Glomerular endothelial cell (primary cell): ENCODE measurements around the gene MMP15. TPM values are rescaled to one million over a fixed set of nuclear protein-coding genes. Genes with fewer than 3 reads are reported as not detected.
"Not testable (repeated sequence)": the region's sequence is repeated elsewhere in the genome, so short reads cannot be mapped to it uniquely, and the experiment has no call there.

Experiments
- DNase-seq: peaks from one replicate; pipeline ENCODE4 v3.0.0-alpha.2; 2011; ENCODE audit warnings: low read depth, low spot score; ENCODE audit errors: extremely low read depth
- total RNA-seq: library from RNA; depleted of rRNA; stranded (reverse); fragments of >200 nt; gene quantifications from 2 replicates; pipeline ENCODE4 v1.2.3, GENCODE V29; 2015

Gene MMP15
- total RNA-seq, 1 donor from 2014 or later: 60.8 TPM

DNA sequence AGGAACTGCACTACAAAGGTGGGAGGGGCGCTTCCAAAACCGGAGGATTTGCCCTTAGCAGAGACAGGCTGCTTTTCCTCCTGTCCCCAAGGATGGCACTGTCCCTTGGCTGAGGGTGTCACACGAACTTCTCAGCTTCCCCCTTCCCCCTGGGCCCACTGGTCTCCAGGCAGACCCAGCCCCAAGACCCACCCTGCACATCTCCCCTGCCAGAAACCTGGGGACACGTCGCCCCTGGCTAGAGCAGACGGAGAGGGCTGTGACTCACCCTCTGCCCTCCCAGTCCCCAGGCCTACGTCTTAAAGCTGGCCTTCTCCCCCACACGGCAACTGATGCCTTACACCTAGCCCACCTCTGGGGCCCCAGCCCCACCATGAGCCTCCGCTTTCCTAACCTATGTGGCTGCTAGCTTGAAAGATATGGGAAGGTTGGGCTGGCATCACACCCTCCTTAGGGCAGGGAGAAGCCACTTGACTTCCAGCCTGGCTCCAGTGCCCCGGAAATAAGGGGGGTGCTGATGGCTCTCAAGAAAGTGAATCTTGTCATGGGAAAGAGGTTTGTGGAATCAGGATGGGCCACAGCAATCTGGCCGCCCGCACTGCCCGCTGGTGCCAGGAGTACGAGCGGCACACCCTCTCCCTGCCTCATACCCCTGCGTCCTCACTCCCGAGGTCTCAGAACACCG is 29.7 kb upstream of the MMP15 start:
- no peak for DNase-seq

DNA sequence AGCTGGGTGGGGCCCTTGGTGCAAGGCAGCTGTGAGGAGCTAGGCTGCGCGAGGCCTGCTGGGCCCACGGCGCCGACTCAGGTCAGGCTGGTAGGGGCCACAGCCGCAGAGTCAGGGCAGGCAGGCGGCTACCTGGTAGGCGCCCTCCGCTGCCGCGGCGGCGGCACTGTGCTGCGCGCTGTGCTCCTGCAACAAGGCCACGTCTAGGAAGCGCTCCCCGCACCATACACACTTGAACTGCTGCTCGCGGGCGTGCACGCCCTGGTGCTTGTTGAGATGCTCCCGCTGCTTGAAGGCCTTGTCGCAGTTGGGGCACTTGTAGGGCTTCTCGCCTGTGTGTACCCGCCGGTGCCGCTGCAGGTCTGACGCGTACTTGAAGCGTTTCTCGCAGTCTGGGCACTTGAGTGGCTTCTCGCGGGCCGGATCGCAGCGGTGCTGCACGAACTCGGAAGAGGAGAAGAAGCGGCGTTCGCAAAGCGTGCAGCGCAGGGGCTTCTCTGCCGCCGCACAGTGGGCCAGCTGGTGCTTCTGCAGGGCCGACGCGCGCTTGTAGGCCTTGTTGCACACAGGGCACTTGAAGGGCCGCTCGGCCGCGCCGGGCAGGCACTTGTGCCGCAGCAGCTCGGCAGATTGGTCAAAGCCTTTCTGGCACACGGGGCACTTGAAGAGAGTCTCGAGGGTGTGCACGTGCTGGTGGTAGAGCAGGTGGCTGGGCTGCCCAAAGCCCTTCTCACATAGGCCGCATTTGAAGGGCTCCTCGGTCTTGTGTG is 29.0 kb upstream of the MMP15 start:
- no peak for DNase-seq

DNA sequence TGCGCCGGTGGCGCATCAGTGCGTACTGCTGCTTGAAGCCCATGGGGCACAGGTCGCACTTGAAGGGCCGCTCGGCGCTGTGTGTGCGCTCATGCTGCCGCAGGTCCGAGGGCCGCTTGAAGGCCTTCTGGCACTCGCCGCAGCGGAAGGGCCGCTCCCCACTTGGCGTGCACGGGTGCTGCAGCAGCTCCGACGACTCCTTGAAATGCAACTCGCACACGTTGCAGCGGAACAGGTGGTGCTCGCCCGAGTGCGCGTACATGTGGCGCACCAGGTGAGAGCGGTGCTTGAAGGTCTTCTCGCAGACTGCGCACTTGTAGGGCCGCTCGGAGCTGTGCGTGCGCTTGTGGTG is 28.4 kb upstream of the MMP15 start:
- DNase-seq: no peak

DNA sequence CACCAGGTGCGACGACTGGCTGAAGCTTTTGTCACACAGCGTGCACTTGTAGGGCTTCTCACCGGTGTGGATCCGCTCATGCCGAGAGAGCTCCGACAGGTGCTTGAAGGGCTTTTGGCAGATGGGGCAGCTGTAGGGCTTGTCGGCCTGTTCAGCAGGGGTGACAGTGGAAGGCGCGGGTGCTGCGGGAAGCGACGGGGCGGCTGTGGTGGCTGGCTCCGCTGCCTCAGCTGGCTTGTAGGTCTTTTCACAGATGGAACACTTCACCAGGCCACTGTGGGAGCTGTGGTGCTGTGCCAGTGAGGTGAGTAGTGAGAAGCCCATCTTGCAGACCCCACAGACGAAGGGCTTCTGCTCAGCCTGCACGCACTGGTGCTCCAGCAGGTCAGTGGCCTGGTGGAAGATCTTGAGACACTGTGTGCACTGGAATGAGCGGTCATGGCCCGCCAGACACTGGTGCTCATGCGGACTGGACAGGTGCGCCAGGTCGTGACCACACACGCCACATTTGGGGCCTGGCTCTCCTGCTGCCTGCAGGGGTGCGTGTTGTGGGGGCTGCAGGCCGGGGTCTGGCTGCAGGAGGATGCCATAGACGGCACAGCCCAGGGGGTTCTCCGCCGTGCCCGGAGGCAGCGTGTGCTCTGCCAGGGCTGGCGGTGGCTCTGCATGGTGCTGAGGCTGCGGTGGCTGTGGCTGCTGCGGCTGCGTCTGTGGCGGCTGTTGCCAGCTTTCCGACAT is 27.9 kb upstream of the MMP15 start:
- DNase-seq: no peak

GRCh38 chr16:57998486-57998885 is 27.1 kb upstream of the MMP15 start:
- no peak for DNase-seq

DNA sequence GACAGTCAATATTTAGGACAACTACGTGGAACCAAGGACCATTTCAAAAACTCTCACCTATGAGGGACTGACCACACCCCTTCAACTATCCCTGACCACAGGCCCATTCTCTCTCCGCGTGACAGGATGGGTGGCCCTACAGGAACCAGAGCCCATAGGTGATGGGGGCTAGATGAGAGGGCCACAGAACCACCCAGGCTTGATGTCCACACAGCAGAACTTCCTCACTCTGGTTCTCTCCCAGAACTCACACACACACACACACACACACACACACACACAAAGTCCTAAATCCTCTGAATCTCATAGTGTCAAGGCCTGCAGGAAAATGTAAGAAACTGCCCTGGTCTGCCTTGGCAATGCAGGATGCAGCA is 26.6 kb upstream of the MMP15 start:
- no peak for DNase-seq

DNA sequence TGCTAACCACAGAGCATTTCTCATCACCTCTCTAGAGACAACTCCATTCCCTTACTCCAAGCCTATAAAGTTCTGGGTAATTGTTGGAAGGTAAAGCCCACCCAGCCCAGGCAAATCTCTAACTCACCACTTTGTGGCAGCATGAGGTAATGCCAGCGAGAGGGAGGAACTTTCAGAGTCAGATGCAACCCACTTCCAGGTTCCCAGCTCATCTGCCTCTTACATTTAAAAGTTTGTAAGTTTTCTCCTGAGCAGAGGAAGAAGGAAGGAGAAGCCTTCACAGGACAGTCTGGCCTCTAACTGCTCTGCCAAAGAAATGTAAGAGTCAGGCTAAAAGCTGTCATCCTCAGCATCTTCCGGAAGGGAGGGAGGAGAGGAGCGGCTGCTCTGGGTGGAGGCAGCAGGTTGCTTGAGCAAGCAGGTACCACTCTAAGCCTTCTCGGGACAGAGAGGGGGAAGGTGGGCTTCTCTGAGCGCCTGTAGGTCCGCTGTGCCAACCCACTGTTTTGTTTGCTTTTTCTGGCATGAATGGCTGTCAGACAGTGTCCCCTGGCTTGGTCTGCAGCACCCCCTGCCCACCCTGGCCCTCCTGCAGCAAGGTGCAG is 26.1 kb upstream of the MMP15 start:
- DNase-seq: no peak

DNA sequence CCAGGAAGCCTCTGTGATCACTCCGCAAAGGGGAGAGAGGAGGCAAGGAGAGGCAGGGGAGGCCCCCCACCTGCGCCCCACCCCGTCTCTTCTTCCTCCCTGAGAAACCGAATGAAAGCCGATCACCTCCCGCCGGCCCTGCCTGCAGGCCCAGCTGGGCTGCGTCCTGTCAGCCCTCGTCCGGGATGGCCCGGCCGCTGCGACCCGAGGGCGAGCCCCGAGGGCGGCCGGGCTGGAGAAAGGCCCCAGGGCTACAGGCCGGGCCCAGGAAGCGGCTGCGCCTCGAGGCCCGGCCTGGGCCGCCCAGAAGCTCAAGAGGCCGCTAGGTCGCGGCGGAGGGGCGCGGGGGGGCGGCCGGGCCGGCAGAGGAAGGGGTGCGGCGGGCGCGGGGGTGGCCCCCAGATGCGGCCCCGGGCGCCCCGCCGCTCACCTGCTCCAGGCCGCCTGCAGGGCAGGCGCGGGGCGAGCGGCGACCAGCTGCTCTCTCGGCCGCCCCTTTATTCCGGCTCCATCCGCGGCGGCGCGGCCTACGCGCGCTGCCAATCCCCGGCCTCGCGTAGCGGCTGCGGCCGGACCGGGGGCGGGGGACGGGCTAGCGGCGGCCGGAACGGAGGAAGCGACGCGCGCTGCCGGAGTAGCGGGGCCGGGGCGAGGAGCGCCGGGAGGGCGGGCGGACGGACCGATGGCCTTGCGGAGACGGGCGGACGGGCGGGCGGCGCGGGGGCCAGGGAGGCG is 25.4 kb upstream of the MMP15 start, which contains the start of gene ZNF319:
TSS of gene ZNF319 (minus strand) at position 702 of the 735 bp plus-strand sequence. CDS start 2,407 bp downstream, outside the sequence.
- DNase-seq: no peak

GRCh38 chr16:58000706-58001676 is 24.6 kb upstream of the MMP15 start, which contains the start of gene USB1:
USB1 (plus strand) TSS chr16:58001407; CDS start chr16:58001484, 77 bp downstream.
- DNase-seq: no peak

- DNase-seq: no peak
Measured at GRCh38 chr16:58001781-58002415, 23.7 kb upstream of the MMP15 start.

DNA sequence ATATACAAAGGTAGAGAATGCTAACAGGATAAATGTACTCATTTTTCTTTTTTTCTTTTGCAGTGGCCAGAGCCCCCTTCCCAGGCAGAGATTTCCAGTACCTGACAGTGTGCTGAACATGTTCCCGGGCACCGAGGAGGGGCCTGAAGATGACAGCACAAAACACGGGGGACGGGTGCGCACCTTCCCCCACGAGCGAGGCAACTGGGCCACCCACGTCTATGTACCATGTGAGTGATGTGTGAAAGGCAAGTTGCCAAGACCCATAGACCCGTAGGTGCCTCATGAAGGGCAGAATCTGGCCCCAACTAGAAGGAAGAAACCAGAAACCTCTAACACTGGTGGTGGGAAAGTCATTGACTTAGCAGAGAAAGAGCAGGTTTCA is 23.1 kb upstream of the MMP15 start:
- no peak for DNase-seq

- no peak for DNase-seq
Measured at GRCh38 chr16:58002936-58003335, 22.6 kb upstream of the MMP15 start.

GRCh38 chr16:58004736-58005135 is 20.8 kb upstream of the MMP15 start:
- DNase-seq: not testable (repeated sequence)

- DNase-seq: no peak
Measured at GRCh38 chr16:58009856-58010416, 15.6 kb upstream of the MMP15 start.

DNA sequence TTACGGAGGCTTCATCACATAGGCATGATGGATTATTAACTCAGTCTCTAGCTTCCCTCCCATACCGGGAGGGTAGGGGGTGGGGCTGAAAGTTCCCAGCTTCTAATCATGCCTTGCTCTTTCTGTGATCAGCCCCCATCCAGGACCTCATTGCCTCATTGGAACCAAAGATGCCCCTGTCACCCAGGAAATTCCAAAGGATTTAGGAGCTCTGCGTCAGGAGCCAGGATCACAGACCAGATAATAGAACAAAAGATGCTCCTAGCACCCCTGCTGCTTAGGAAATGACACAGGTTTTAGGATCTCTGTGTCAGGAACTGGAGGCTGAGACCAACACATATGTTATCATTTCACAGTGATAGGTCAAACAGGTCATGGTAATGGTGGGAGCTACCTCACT is 14.7 kb upstream of the MMP15 start:
- DNase-seq: no peak

DNA sequence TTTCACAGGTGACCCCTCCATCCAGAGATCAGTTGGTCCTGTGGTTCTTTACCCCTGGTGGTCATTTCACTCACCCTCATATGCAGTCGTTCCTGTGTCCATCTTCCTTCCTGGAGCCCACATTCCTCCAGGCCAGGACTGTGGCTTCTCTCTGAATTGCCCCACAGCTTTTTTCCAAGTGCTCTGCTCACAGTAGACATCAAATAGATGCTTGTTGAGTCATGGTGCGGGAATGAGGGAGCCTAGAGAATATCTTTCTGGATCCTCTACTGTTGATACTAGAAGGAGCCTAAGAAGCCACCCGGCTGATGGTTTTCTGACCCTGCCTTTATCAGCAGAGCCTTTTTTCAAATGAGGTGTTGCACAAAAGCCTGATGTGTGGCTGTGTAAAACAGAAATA is 13.9 kb upstream of the MMP15 start:
- DNase-seq: no peak

- no peak for DNase-seq
Measured at GRCh38 chr16:58012481-58012880, 13.1 kb upstream of the MMP15 start.

- no peak for DNase-seq
Measured at GRCh38 chr16:58013201-58013956, 12.2 kb upstream of the MMP15 start.
